Measurements from ENCODE around the gene POM121L2.

GRCh38 chr6:27311806-27312145 is 297 bp downstream of the POM121L2 start:
- no peak for TF ChIP-seq CTCF (IDR thresholded peaks at IDR 0.05)
- TF ChIP-seq POLR2A (IDR thresholded peaks at IDR 0.05) = no peak

All from testis (tissue), 2 donors.